ENCODE measurements around the gene CDON. TPM values are rescaled to one million over a fixed set of nuclear protein-coding genes. Genes with fewer than 3 reads are reported as not detected.

The CDON gene
- total and polyA plus RNA-seq, 2 of the 13 experiments (the other 11 are each of a cell fraction or from before 2014, with no cell fraction given) = 9.6 to 12.8 TPM

DNA sequence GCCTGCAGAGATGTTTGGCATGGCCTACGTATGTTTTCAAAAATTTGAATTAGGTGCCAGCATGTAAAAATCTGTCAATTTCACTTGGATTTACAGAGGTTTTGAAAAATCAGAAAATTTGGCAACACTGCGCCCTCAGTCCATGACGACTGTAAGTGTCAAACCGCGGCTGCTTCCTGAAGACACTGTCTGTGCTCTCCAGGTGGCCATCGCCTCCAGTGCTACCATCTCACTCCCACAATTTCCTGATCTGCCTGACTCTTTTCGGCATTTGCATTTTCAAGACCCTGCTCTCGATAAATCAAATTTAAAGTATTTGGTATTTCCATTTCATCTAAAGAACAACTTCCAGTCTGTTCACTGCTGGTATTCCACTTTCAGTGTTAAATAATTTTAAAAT lies 82.2 kb downstream of the CDON start:
- H3K4me1 ChIP-seq (ENCODE audit: insufficient read depth, low read length) = peaks cover 46% of the 10 kb centered on the region
- H3K9me3 ChIP-seq (ENCODE audit: low read length) = no peaks in the 10 kb centered on the region
- intact Hi-C loops (cut with micrococcal nuclease; ENCODE audit: unreplicated experiment) = loop anchor here (5.0 kb wide), 1 partner anchor 82 kb away; the partner anchor contains the start of gene CDON
- DNase-seq (ENCODE audit: low spot score) = no peak
- H3K4me3 ChIP-seq (replicated peaks in 1 of 3; ENCODE audit: insufficient read depth in 1 of 3, low read depth in 2 of 3, low read length in 3 of 3) = no peak overlapping the region
- TF ChIP-seq, protein P1, sequence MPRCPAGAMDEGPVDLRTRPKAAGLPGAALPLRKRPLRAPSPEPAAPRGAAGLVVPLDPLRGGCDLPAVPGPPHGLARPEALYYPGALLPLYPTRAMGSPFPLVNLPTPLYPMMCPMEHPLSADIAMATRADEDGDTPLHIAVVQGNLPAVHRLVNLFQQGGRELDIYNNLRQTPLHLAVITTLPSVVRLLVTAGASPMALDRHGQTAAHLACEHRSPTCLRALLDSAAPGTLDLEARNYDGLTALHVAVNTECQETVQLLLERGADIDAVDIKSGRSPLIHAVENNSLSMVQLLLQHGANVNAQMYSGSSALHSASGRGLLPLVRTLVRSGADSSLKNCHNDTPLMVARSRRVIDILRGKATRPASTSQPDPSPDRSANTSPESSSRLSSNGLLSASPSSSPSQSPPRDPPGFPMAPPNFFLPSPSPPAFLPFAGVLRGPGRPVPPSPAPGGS (CRISPR knock-in tag; IDR thresholded peaks at IDR 0.05) = no peak
- TF ChIP-seq ZFP37 (CRISPR knock-in tag; IDR thresholded peaks at IDR 0.05; ENCODE audit: borderline replicate concordance) = no peak
- H4K20me1 ChIP-seq (ENCODE audit: insufficient read depth, low read length) = no peaks in the 10 kb centered on the region
- 97% methylated on average over 8 of the region's 8 CpGs for WGBS (ENCODE audit: low lambda C conversion rate)
- no peak overlapping the region for H3K27ac ChIP-seq (ENCODE audit: extremely low read length, insufficient read depth, low read length)
- H3K4me2 ChIP-seq (ENCODE audit: low read depth, low read length) = no peak overlapping the region
- ChIA-PET CTCF (ENCODE audit: low intra/inter-chr PET ratio, low total read pairs) (no interaction called here), POLR2A (no interaction called here)
- no peak for ATAC-seq
- in situ Hi-C loops (cut with HindIII; ENCODE audit: extremely low pct_ligation_motif_present, low pct_unique_long_range_greater_than_20kb) = no loop called here
- BruUV-seq (replicated peaks) = no TSS peak
- no peaks in the 10 kb centered on the region for H3K27me3 ChIP-seq (ENCODE audit: control insufficient read depth in 1 of 2, insufficient read depth in 2 of 2, low read length in 2 of 2)
- H3K9ac ChIP-seq (ENCODE audit: insufficient read depth, low read depth, low read length) = no peak overlapping the region
- no peaks in the 10 kb centered on the region for H3K79me2 ChIP-seq (ENCODE audit: insufficient read depth, low read length)
- no peak for FAIRE-seq
- H3K36me3 ChIP-seq (replicated peaks in 1 of 2; ENCODE audit: control insufficient read depth in 1 of 2, insufficient read depth in 2 of 2, low read length in 2 of 2) = peaks cover 0 to 15% of the 10 kb centered on the region in 2 experiments; a peak in 4 of 5 replicates
- H2AFZ ChIP-seq (ENCODE audit: low read length) = no peak overlapping the region

DNA sequence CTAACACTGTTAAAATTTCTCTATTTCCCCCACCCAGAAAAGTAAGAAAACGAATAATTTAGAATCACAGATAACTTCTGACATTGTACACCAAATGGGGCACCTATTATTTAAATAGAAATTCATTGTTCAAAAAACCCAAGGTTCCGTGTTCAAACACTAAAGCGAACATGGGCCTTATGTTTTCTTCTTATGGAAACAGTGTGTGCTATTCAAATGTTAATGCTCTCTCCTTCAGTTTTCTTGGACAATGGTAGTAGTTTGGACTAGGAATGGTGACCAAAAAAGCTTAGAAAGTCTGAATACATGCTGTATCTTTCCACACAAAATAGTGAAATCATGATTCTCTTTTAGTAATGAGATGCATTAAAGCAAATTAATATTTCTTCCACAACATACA lies 83.2 kb downstream of the CDON start:
- Histone ChIP-seq H2AFZ (ENCODE audit: low read length) (no peak overlapping the region), H3K4me3 (replicated peaks in 1 of 3; ENCODE audit: insufficient read depth in 1 of 3, low read depth in 2 of 3, low read length in 3 of 3) (no peak overlapping the region), H3K27me3 (ENCODE audit: control insufficient read depth in 1 of 2, insufficient read depth in 2 of 2, low read length in 2 of 2) (no peaks in the 10 kb centered on the region), H3K27ac (ENCODE audit: extremely low read length, insufficient read depth, low read length) (no peak overlapping the region), H3K4me1 (ENCODE audit: insufficient read depth, low read length) (peaks cover 36% of the 10 kb centered on the region), H3K79me2 (ENCODE audit: insufficient read depth, low read length) (no peaks in the 10 kb centered on the region), H3K9me3 (ENCODE audit: low read length) (no peaks in the 10 kb centered on the region), H3K9ac (ENCODE audit: insufficient read depth, low read depth, low read length) (no peak overlapping the region), H3K4me2 (ENCODE audit: low read depth, low read length) (no peak overlapping the region), H3K36me3 (replicated peaks in 1 of 2; ENCODE audit: control insufficient read depth in 1 of 2, insufficient read depth in 2 of 2, low read length in 2 of 2) (peaks cover 0 to 15% of the 10 kb centered on the region in 2 experiments; a peak in 4 of 5 replicates), H4K20me1 (ENCODE audit: insufficient read depth, low read length) (no peaks in the 10 kb centered on the region)
- CTCF ChIA-PET (ENCODE audit: low intra/inter-chr PET ratio, low total read pairs) = no interaction called here
- FAIRE-seq = no peak
- ATAC-seq = no peak
- in situ Hi-C loops (cut with HindIII; ENCODE audit: extremely low pct_ligation_motif_present, low pct_unique_long_range_greater_than_20kb) (no loop called here), intact Hi-C loops (cut with micrococcal nuclease; ENCODE audit: unreplicated experiment) (no loop called here)
- 94% methylated on average over 3 of the region's 3 CpGs for WGBS (ENCODE audit: low lambda C conversion rate)
- no TSS peak for BruUV-seq (replicated peaks)
- DNase-seq (ENCODE audit: low spot score) = no peak
- POLR2A ChIA-PET = no interaction called here
- TF ChIP-seq, protein P2, sequence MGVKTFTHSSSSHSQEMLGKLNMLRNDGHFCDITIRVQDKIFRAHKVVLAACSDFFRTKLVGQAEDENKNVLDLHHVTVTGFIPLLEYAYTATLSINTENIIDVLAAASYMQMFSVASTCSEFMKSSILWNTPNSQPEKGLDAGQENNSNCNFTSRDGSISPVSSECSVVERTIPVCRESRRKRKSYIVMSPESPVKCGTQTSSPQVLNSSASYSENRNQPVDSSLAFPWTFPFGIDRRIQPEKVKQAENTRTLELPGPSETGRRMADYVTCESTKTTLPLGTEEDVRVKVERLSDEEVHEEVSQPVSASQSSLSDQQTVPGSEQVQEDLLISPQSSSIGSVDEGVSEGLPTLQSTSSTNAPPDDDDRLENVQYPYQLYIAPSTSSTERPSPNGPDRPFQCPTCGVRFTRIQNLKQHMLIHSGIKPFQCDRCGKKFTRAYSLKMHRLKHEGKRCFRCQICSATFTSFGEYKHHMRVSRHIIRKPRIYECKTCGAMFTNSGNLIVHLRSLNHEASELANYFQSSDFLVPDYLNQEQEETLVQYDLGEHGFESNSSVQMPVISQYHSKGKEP (CRISPR knock-in tag; IDR thresholded peaks at IDR 0.05) = no peak
- TF ChIP-seq ZSCAN29 (CRISPR knock-in tag; conservative IDR thresholded peaks at IDR 0.05) (no peak), ZNF772 (CRISPR knock-in tag; IDR thresholded peaks at IDR 0.05) (no peak), MBD4 (IDR thresholded peaks at IDR 0.05; ENCODE audit: borderline replicate concordance, low read length) (no peak), NONO (IDR thresholded peaks at IDR 0.05) (no peak), NONO (CRISPR knock-in tag; conservative IDR thresholded peaks at IDR 0.05) (no peak), MEF2D (CRISPR knock-in tag; IDR thresholded peaks at IDR 0.05) (no peak), ZMYM4 (CRISPR knock-in tag; IDR thresholded peaks at IDR 0.05) (no peak), ZFY (CRISPR knock-in tag; IDR thresholded peaks at IDR 0.05) (no peak), TEAD3 (CRISPR knock-in tag; optimal IDR thresholded peaks at IDR 0.05; ENCODE audit: borderline replicate concordance) (no peak)
- TF ChIP-seq, protein P3, sequence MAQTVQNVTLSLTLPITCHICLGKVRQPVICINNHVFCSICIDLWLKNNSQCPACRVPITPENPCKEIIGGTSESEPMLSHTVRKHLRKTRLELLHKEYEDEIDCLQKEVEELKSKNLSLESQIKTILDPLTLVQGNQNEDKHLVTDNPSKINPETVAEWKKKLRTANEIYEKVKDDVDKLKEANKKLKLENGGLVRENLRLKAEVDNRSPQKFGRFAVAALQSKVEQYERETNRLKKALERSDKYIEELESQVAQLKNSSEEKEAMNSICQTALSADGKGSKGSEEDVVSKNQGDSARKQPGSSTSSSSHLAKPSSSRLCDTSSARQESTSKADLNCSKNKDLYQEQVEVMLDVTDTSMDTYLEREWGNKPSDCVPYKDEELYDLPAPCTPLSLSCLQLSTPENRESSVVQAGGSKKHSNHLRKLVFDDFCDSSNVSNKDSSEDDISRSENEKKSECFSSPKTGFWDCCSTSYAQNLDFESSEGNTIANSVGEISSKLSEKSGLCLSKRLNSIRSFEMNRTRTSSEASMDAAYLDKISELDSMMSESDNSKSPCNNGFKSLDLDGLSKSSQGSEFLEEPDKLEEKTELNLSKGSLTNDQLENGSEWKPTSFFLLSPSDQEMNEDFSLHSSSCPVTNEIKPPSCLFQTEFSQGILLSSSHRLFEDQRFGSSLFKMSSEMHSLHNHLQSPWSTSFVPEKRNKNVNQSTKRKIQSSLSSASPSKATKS (CRISPR knock-in tag; IDR thresholded peaks at IDR 0.05) = no peak

Measured in HepG2 (cell line).